Dermis microvascular lymphatic vessel endothelial cell (primary cell): ENCODE results near the gene NRF1. TPM values are rescaled to one million over a fixed set of nuclear protein-coding genes. Genes with fewer than 3 reads are reported as not detected.
"Not testable (repeated sequence)": the region's sequence is repeated elsewhere in the genome, so short reads cannot be mapped to it uniquely, and the experiment has no call there.

Experiments used
- DNase-seq, 2 donors: peaks; one replicate each; pipeline versions ENCODE4 v3.0.0 to v3.0.0-alpha.2; 2010; ENCODE audit warnings: low read depth in 2 of 2
- total RNA-seq: library from RNA; depleted of rRNA; stranded (reverse); fragments of >200 nt; gene quantifications from 2 replicates; pipeline ENCODE4 v1.2.1, GENCODE V29; 2014

Gene NRF1
- total RNA-seq, 1 donor from 2014 or later = 9.9 TPM

DNA sequence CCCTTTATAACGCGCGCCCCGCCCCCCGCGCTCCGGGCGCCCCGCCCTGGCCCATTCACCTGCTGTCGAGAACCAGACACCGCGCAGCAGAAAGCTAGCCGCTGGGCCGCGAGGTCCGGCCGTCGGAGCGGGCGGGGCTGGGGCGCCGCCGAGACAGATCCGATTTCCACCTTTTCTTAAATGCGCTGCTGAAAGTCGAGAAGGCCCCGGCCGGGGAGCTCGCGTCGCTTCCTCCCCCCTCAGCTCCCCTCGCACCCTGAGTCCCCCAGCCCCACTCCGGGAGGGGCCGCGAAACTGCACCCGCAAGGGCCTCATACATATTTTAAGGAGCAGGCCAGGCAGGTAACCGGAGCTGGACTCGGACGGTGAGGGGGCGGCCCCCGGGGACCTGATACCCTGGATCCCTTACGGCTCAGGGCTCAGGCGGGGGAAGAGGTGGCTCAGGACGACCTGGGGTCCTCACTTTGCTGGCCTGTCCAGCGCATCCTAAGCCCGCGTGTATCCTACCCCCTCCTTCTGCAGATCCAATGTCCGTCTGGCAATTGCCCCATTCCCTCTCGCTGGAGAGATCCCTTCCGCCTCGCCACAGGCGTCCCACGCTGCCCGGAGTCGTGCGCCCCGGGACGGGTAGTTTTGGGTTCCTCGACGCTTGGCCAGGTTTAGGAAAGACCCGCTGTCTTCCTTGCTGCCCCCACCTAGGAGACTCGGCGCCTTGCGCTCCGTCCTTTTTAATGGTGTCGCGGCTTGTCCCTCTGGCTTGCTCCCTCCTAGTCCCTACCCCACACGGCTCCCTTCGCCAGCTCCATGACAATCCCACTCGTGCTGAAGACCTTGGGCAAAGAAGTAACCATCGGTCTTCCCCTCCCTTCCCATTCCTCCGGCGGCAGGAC is 170.7 kb downstream of the NRF1 start:
- DNase-seq = no peak

DNA sequence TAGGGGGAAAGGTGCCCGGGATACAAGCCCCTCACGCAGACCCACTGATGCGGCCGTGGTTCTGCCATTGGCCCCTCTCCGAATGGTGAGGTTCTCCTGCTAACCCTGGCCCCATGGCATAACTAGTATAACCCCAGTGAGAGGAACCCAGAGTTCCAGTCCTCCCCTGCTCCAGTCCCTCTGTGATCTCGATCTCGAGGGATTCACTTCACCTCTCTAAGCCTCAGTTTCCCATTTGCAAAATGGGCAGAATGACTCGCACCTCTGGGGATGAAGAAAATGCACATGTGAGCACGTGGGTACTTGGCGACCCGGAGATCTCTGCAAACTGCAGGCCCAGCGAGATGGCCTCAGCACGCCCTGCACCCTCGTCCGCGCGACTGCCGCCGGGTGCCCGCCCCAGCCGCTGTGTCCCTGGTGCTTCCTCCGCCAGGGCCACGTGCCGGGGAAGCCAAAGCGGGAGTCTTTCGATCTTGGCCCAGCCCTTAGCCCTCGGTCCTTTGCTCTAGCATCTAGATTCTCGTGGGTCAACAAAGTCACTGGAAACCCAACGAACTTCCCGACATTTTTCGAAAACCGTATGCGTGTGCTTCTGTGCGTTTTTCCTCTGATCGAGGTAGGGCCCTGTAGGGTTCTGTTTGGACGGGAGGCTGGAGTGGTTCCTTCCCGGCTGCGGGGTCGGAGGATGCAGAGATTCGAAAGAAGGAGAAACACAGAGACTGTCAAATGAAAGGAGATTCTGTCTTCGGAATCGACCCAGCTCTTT is 171.5 kb downstream of the NRF1 start:
- DNase-seq = no peak

DNA sequence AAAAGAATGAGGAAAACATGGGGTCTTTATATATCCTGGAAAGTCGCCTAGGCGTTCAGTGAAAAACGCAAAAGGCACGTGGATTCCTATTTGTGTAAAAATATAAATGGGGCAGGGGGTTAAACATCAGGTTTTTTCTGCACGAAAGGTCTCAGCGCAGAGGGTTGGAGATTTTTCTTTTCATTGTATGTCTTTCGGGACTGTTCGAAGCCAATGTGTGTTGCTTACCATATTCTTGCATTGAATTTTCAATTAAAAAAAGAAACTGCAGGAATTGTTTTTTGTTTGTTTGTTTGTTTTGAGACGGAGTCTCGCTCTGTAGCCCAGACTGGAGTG is 172.0 kb downstream of the NRF1 start:
- DNase-seq = no peak

DNA sequence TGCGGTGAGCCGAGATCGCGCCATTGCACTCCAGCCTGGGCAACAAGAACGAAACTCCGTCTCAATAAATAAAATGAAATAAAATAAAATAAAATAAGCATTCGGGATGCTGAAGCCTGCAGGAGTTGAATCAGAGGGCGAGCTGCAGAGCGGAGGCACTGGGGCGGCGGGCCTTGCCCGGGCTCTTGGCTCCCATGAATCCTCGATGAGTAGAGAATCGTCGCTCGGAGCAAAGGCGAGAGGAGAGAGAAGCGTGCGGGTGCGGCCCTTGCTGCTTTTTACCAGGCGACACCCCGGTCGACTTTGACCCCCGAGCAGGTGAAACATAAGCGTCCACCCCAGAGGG is 172.9 kb downstream of the NRF1 start:
- no peak for DNase-seq

DNA sequence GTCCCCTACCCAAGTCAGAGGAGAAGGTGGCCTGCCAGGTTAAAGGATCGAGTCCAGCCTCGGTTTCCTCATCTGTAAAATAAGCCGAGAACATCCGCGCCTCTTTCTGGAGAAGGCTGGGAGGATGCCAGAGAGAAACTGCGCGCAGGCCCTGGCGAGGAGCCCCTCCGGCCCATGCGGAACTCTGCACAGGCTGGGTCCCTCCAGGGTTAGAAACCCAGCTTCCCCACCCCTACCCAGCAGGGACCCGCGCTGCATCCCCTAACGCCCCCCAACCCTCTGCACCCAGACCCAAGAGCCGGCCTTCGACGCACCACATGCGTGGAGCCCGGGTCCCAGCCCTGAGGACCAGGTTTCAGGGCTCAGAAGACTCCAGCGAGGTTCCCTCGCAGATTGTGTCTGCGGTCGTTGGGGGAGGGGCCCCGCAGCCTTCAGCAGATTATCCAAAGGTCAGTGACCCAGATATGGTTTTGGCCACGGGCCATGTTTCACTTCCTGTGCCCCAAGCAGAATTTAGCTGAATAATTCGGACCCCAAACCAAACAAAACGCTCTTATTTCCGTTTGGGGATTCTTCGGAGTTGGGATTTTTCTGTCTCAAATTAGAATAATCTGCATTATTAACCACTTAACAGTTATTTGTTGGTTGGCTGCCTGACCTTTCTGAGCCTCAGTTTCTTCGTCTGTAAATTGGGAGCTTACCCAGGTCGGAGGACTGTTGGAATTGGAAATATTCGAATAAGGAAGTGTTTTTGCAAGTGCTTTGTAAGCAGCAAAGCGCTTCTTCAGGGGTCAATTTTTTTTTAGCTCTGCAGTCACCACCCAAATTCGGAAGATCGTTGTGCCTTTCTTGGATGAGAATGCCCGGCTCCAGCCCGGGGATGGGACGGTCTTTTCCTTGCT is 173.5 kb downstream of the NRF1 start:
- no peak for DNase-seq

DNA sequence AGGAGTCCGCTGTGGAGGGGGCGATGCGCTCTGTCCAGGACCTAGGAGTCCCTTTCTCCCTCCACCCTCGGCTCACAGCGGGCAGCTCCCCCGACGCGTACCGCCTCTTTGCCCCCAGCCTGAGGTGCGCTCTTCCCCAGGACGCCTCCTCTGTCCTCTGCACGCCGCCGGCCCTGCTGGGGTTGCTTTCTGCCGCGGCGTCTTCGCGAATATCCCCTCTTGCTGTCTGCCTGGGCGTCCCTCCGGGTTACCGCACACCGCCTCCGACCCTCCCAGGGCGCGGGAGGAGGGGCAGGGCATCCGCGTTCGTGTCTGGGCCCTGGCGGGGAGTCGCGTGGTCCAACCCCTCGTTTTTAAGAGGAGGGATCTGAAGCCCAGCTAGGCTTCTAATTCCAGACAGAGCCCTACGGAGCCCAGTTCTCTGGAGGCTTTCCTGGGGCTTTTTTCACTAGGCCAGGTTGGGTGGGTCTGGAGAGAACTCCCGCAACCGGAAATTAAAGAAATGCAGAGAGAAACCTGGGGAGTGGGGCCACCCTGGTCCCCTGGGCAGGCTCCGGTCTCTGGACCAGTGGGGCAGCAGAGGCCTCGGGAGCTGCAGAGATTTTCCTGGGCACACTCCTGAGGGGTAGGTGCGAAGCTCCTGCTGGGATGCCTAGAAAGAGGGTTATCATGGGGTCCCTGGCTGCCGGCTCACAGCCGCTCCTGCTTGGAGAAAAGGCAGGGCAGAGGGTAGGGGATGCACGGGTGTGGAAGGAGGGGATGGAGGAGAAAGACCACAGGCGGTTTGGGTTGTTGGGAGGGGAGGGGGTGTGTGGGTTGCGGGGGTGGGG is 174.4 kb downstream of the NRF1 start:
- DNase-seq = no peak

DNA sequence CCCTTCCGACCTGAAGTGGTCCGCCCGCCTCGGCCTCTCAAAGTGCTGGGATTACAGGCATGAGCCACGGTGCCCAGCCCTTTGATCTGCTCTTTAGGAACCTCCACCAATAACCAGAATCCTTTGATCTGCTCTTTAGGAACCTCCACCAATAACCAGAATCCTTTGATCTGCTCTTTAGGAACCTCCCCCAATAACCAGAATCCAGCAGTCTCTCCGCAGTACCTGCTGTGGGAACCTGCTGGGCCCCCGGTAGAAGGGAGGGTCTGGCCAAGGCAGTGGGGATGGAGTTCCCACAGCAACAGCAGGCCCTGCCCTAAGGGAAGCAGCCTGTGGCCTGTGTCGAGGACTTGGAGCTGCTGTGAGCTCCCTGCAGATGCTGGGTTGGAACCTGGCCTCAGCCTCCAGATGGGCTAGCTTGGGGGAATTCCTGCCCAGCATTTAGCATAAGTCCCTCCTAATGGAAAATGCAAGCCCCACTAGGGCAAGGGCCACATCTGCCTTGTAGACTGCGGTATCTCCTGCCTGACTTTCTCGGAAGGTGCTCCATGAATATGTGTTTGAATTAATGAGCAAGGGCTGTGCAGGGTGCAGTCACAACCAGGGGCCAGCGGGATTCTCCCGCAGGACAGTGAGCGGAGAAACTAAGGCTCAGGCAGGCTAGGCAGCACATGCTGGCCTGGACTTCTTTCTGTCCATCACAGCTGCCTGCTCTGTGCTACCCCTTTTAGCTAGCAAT is 175.5 kb downstream of the NRF1 start:
- DNase-seq = no peak

DNA sequence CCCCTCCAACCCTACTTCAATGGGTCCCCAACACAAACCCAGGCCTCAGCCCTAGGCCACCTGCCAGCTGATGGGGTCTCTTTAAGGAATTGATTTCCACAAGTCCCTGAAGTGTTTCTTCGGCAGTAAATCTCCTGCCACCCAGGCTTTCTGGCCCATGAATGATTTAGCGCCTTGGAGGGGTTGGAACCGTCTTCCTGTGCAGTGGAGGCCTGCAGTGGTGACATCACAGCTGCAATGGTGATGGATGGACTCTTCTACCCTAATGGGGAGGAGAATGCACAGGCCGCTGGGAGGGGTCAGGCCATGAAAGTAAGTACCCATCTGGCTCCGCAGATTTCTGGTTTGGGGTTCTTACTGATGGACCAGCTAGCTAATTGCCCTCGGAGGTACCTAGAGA is 177.5 kb downstream of the NRF1 start:
- no peak for DNase-seq

DNA sequence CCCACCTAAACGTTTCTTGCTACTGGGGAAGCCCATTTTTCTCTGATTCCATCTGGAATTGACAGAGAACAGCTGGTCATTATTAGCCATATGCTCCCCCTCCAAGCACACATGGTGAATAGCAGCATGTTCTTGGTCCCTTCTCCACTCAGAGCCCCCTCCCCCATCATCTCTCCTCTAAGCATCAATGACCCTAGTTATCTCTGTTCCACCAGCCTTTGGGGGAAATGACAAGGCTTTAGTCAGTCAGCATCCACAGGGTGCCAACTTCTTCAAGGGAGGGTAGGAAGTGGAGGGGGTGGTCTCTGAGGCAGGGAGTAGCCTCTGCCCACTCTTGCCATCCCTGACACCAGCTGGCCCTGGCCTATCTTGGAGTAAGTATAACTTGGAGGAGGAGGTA is 178.1 kb downstream of the NRF1 start:
- DNase-seq = no peak

DNA sequence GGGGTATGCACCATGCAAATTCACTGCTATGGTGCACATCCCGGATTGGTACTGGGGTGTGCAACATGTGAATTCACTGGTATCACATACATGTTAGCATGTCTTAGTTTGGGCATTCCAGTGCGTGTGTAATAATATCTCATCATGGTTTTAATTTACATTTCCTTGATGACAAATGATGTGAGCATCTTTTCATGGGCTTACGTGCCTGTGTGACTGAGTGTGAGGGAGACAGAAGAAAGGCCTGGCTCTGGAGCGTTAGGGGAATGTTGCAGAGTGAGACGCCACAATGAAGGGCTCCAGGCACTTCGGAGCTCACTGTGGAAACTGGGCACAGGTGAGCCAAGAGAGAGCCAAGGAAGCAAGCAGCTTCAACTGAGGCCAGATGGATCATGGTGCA is 178.6 kb downstream of the NRF1 start:
- DNase-seq = no peak

DNA sequence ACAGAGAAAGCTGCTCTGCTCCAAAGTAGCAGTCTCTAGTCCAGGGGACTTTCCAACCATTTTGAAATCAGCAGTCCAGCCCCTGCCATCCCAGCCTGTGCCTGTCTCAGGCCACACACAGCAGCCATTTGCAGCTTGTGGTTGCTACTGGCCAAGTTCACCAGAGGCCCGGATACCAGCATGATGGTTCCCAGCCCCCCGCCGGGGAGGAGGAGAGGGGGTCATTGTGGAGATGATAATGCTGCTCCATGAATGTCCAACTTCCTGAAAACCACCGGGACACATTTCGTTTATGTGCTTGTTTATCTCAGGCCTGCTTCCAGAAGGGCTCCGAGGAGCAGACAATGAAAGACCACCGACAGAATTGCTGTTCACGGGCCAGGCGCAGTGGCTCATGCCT is 181.2 kb downstream of the NRF1 start:
- no peak for DNase-seq

DNA sequence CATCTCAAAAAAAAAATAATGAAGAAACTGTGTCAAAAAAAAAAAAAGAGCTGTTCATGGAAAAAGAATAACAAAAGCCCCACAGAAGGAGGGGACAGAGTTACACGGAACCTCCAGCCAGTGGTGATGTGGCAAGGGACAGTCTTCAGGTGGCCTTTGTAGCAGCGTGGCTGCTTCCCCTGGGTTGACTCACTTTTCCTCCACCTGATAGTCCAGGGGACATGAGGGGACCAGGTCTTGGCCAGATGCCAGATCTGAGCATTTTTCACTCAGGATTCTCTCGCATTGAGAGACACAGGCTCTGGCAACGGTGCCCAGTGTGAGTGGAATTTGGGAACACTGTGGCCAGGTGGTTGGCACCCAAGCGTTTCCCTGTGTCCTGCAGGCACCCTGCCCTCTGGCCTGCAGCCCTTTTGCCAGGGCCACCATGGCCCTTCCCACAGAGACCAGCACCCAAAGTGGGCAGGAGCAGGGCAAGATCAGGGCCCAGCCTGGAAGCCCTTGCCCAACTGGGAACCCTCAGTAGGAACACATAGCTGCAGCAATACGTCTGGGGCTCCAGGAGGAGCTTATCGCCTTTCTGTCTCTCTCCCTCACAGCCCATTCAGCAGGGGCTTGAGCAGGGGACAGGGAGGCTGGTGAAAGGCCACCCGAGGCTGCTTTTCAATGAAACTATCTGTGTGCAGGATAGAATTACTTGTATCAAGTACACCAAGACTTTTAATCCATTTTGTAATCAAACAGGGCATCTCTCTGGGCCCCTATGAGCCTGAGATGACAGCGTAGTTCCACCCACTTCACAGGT is 182.2 kb downstream of the NRF1 start:
- no peak for DNase-seq

DNA sequence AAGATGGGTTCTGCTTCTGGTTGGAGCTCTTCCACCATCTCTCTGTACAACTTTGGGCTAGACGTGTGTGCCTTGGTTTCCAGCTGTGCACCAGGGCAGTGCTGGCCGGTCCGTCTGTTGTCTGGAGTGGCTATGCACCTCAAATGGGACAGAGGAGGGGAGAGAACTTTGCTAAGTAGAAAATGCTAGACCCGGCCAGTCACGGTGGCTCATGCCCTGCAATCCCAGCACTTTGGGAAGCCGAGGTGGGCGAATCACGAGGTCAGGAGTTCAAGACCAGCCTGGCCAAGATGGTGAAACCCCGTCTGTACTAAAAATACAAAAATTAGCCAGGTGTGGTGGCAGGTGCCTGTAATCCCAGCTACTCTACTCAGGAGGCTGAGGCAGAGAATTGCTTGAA is 182.9 kb downstream of the NRF1 start:
- DNase-seq = not testable (repeated sequence)

DNA sequence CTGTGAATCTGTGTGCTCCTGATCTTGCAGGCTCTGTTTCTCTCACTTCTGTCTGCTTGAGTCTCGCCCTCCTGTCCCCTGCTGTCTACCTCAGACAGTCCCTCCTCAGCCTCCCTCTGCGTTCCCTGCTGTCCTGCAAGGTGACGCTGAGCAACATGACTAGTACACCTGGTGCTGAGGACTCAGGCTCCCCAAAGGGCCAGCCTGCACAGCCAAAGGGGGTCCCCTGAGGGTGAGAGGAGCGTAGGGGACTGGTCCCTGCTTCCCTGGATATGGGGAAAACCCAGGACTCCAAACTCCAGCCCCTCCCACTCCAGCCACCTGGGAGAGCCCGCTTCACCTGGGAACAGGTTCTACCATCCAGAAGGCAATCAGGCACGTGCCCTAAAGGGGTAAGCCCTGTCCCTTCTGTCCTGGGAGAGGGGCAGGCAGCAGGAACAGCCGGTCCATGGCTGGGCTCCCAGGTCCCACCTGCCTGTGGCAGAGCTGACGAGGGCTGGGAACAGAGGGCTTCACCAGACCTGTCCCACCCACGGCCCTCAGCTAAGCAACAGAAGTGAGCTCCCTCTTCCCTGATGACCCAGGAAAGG is 184.8 kb downstream of the NRF1 start:
- DNase-seq = no peak

DNA sequence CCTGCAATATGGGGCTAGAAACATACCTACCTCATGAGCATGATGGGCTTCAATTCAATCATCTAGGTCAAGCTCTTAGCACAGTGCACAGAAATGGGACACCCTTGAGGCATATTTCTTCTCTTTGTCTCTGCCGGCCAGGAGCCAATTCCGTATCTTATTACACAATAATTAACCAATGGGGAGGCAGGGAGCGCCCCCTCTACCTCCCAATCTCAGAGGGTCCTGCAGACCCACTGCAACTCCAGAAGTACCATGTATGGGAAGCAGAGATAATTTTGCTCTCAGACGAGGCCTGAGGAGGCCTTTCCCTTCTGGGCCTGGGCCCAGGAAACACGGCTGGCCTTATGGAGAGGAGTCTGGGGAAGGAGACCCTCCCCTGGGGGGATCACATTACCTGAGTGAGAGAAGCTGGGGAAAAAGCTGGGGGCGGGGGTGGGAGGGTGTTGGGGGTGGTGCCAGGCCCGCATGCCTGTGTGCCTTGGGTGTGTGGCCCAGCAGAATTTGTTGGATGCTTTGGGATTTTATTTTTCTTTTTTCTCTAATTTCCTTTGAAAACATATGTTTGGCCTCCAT is 185.8 kb downstream of the NRF1 start:
- no peak for DNase-seq

DNA sequence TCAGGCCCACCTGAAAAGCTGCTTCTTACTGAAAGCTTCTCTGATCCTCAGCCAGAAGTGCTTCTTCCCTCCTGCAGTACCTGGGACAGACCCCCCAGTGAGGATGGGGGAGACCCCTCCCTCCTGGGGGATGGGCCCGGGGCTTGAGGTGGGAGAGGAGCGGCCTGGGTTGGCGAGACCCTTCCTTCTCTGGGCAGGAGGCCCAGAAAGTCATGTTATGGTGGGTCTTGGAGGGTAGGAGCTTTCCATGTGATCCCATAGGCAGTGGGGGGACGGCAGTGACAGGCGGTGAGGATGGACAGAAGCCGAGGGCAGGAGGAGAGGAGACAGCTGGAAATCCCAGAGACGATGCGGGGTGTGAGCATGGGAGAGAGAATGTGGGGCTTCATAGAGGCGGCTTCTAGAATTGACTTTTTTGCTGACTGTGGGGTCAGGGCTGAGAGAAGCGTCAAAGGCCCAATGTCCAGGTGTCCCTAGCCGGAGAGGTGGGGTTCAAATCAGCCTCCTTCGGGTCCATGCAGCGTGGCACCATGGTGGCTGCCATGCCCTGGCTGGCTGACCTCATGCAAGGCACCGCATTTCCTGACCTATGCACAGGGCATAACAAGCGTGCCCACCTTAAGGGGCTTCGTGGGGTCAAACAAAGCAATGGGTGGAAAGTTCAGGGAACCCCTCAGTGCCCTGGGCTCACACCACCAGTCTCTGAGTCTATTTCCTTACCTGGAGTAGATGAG is 187.3 kb downstream of the NRF1 start:
- no peak for DNase-seq

DNA sequence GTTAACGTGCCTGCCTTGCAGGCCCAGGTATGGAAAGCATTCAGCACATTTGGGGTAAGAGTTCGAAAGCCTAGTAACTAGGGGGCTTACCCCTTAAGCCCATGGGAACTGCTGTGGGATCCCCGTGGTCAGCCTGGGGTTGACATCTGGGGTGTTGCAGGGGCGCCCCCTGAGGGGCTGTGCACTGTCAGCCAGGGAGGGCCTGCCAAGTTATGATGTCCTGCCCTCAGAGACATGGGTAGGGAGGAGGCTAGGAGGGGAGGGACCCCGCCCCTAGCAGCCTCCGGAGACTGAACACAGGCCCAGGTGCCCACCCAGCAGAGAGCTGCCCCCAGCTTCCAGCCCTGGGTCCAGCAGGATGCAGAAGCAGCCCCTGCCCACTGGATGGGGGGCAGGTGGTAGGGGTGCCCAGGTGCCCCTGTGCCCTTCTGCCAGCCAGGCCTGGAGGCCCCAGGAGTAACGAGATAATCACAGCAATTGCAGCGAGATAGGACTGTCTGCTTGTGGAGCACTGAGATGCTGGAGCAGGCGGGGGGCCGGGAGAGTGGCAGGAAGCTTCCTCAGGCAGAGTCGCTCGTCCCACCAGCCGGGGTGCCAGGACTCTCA is 187.9 kb downstream of the NRF1 start:
- DNase-seq = no peak

DNA sequence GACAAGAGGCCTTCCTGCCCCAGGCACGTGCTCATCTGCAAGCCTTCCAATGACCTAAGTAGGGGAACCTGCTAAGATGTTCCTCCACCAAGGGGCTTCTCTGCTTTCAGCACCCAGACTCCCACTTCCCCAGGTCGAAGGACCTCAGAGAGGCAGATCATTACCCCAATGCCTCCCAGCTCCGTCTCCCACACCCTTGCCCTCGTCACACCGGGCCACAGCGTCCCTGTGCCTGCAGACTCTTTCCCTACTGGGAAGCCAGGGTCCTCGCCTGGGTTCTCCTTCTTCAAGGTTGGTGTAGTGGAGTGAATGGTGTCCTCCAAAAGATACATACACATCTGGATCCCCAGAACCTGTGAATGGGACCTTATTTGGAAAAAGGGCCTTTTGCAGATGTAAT is 189.4 kb downstream of the NRF1 start:
- no peak for DNase-seq
